ENCODE results near the gene HAGH.

Gene HAGH

GRCh38 chr16:1762196-1762878 lies 64.3 kb downstream of the HAGH start:
- no peak for DNase-seq (ENCODE audit: low read depth in 2 of 2)

GRCh38 chr16:1761751-1762150 lies 64.9 kb downstream of the HAGH start:
- DNase-seq (ENCODE audit: low read depth in 2 of 2) = no peak

- DNase-seq (ENCODE audit: low read depth in 2 of 2) = no peak
Measured at GRCh38 chr16:1760911-1761310, 65.7 kb downstream of the HAGH start.

GRCh38 chr16:1759511-1759910 lies 67.1 kb downstream of the HAGH start:
- DNase-seq (ENCODE audit: low read depth in 2 of 2) = no peak

- DNase-seq (ENCODE audit: low read depth in 2 of 2) = no peak
Measured at GRCh38 chr16:1758923-1759322, 67.7 kb downstream of the HAGH start.

- no peak for DNase-seq (ENCODE audit: low read depth in 2 of 2)
Measured at GRCh38 chr16:1757714-1758461, 68.7 kb downstream of the HAGH start.

All from stimulated activated CD8-positive, alpha-beta memory T cell treated with anti-CD3 and anti-CD28 coated beads, Interleukin-15, amount 100 ng/mL, for 48 hours (primary cell).